GM19023 (cell line): ENCODE measurements around the gene HIVEP3.
A peak's percentile ranks its signal among the peaks of the same experiment; 100 is the strongest.

ENCODE experiments used
- ATAC-seq: cut with Tn5 transposase; IDR thresholded peaks from one replicate; pipeline ENCODE4 v1.9.1; 2021; ENCODE audit warnings: mild to moderate bottlenecking, moderate library complexity; ENCODE audit not compliant: unreplicated experiment

Gene HIVEP3

DNA sequence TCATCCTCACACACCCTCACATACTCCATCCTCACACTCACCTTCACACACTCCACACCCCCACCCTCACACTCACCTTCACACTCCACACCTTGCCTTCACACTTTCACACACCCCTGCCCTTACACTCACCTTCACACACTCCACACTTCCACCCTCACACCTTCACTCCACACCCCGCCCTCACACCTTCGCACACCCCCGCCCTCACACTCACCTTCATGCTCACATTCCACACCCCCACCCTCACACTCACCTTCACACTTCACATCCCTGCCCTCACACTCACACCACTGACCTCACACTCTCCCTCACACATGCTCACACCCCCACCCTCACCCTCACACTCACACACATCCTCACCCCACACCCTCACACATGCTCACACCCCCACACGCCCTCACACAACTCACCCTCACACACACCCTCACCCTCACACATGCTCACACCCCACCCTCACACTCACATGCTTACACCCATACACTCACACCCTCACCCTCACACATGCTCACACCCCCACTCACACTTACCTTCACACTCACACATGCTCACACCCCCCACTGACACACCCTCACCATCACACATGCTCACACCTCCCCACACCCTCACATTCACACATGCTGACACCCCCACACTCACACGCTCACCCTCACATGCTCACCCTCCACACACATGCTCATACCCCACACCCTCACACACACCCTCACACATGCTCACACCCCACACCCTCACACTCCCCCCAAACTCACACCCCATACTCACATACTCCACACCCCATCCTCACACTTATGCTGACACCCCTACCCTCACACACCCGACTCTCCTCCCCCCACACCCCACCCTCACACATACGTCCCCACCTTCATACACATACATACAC is 389.8 kb downstream of the HIVEP3 start:
- no peak for ATAC-seq

GRCh38 chr1:41528106-41528505 is 390.6 kb downstream of the HIVEP3 start:
- no peak for ATAC-seq

DNA sequence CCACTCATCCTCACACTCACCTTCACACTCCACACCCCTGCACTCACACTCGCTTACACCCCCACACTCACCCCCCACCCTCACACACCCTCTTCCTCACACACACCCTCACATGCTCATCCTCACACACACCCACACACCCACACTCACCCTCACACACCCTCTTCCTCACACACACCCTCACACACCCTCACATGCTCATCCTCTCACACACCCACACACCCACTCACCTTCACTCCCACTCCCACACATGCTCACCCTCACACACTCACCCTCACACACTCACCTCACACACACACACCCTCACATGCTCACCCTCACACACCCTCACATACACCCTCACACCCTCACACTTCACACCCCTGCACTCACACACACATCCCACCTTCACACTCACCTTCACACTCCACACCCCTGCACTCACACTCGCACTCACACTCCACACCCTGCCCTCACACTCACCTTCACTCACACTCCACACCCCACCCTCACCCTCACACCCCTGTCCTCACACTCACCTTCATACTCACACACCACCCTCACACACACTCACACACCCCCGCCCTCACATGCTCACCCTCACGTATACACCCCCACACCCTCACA is 391.7 kb downstream of the HIVEP3 start:
- ATAC-seq: no peak

DNA sequence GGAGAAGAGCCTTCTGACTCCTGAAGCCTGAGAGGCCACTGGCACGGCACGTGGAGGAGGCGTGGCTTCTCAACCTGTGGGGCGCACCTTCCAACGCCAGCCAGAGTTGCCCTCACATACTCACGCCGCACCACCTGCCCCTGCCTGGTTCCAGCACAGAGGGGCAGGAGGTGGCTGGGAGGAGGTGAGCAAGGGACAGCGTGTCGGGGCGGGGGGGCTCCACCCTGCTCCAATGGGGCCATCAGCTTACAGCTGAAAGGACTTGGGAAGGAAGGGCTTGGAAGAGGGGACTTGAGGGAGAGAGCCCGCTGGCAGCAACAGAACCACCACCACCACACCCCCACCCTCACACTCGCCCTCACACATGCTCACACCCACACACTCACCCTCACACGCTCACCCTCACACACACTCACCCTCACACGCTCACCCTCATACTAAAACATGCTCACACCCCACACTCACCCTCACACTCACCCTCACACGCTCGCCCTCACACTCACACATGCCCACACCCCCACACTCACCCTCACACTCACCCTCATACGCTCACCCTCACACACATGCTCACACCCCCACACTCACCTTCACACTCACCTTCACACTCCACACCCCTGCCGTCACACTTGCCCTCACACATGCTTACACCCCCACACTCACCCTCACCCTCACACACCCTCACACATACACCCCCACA is 392.7 kb downstream of the HIVEP3 start:
- ATAC-seq: no peak

DNA sequence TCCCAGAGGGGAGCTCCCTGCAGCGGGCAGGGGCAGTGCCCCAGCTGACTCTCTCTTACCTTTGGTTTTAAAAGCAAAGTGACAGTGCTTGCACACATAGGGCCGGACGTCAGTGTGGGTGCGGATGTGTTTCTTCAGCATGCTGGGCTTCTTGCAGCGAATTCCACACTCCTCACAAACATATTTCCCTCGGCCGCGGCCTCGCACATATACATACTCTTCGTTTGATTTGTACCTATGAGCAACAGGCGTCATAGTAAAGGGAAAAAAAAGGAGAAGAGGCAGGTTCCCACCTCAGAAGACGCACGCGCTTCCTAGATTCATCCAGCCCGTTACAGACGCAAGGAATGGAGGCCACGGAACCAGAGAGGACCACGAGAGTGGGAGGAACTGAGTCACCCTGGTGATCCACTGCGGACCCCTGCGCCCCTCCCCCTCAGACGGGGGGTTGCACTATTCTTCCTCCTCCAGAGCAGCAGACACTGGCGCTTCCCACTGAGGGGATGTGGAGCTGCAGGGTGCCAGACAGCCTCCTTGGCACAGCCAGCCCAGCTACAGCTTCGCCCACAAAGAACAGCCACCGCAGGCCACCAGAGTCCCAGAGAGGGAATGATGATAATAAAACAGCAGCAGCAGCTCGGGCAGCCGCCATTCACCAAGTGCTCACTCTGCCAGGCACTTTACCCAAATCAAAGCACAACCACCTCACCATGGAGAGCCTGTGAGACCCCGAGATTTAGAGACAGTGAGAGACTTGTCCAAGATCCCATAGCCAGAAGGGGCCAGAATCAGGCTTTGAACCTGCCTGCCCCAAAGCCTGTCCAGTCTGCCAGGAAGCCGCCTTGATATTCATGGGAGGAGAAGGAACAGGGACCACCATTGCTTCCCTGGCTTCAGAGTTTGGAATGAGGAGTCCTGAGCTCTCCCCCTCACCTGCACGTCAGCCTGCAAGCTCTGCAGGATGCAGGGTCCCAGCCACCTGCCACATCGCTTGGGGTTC is 393.7 kb downstream of the HIVEP3 start:
- ATAC-seq: no peak

DNA sequence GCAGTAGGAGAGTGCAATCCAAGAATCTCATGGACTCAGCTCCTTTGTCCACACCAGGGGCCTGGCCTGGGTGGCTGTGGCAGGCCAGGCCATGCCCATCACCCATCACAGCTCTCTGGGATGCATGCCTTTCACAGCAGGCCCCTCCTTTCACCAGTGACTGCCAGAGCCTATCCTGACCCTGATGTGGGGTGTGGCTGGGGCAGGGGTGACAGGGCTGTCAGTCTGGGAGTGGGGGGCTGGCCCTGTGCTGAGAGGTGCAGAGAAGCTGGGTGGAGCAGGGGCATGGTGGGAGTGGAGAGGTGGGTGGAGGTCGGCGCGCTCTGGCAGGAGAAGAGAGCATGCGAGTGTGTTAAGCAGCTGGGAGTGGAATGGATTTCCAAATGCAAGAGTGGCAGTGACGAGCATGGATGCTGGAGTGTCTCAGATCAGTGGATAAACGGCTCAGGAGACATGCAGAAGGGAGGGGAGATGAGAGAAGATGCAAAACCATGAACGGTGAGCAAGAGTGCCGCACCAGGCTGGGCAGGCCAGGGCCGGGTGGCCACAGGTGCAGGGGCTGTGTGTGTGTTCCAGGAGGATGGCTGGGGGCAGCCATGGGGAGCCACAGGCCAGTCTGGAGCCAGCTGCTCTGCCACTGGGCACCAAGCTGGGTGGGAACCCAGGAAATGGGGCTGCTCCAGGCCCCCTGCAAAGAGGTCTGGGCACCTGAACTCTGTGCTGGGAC is 394.6 kb downstream of the HIVEP3 start:
- ATAC-seq: no peak

DNA sequence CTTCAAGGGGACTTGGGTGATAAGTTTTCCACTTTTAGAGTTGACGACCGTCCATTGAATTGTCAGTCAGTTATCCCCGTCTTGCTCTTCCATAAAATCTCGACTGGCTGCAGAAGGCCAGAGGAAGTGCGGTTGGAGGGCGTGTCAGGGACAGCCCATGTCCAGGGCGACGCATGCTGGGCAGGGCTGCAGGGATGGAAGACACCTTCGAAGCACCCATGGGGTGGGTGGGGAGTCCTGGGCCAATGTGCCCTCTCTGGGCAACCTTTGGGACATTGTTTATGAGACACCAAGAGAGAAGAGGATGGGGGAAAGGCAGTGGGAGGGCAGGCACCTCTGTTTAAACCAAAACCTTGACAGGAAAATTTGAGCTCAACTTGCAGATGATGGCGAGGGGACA is 395.7 kb downstream of the HIVEP3 start:
- no peak for ATAC-seq

GRCh38 chr1:41521766-41522165 is 397.0 kb downstream of the HIVEP3 start:
- ATAC-seq: no peak

DNA sequence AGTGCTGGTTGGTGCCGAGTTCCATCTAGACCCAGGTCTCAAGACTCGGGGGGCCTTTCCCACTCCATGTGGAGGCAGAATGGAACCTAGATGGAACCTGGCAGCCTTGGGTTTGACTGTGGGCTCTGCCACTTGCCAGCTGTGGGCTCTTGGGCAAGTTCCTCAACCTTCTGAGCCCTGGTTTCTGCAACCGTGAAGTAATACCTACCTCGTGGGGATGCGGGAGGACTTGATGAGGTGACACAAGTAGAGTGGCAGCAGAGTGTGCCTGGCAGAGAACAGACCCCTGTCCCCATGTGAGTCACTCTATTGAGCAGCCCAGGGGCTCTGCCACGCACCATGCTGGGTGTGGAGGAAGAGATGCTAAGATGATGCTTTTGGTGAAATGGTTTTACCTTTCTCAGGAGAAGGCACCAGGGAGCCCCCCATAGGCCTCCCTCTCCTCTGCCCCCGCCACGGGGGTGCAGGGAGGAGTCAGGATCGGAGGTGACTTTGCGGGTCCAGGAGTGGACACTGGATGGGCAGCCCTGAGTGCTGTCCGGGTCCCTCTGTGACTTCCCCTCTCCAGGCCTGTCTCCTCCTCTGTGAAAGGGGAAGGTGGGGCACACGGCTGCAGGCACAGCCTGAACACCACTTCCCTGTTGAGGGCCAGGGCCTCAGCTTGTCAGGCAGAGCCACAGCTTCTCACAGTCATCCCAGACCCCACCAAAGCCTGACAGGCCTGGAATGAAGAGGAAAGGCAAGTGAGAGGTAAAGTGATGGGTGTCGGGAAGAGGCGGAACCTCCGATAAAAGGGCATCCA is 397.6 kb downstream of the HIVEP3 start:
- ATAC-seq: no peak

- no peak for ATAC-seq
Observed at GRCh38 chr1:41519667-41520066, 399.1 kb downstream of the HIVEP3 start.

DNA sequence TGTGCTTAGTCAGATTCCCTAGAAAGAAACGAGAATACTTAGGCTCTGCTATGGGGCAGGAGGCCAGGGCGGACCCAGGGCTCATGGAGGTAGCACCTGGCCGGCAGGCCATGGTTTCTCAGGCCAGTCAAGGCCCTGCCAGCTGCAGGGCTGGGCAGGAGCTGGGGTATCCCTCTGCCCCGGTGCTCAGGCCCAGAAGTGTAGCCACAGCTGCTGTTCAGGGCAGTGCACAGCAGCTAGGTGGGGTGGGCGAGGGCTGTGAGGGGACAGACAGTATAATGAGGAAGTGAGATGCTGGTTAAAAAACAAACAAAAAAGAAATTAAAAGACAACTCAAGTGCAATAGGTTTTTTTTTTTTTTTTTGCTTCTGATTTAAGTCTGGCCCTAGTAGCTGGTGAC is 400.3 kb downstream of the HIVEP3 start:
- ATAC-seq: no peak

GRCh38 chr1:41517062-41517438 is 401.7 kb downstream of the HIVEP3 start:
- ATAC-seq: no peak

DNA sequence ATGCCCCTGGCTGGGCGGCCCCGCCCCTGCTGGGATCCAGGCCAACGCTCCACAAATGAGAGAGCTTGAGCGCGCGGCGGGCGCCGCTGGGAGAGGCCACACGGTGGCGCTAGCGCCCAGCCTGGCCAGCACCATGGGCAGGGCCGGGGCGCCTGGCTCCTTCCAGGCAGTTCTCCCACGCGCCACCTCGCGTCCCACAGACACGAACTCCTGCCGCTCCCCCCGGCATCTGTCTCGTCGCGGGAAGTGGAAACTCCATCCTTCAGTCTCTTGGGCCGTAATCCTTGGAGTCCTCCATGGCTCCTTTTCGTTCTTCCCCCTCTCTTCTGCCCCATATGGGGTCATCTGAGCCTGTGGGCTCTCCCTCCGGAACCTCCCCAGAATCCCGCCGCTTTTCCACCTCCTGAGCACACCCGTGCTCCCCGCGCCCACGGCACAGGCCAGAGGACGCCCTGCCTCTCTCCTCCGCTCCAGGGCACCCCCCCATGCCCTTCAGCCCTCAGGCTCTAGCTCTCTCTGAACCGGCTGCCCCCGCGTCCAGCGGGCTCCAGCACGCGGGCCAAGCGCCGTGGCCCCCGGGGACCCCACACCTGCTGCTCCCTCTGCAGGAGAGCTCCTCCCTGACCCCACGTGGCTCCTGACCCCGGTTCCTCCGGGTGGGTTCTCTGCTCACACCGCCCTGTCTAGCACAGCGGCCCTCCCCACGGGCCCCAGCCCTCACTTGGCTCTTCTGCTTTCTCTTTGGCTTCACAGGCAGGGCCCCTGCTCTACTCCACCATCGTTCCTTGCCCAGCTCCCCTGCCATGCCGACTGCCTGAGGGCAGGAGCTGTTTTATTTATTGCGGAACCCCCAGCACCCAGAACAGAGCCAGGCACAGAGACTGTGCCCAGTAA is 402.3 kb downstream of the HIVEP3 start:
- peak; percentile 77 for ATAC-seq

DNA sequence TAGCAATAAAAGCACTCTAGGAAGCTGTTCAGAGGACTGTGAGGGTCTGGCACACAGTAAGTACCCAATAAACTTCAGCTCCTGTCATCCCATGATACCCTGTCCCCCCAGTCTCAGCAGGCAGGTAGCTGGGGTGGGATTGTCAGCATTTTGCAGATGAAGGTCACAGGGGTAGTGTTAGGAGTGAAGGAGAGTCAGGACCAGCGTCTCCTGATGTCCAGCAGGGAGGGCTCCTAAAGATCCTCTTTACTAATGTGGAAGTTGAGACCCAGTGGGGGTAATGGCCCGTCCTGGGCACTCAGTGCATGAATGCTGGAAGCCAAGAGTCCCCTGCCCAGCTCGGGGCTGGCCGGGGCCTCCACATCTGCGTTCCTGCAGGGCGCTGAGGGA is 402.9 kb downstream of the HIVEP3 start:
- no peak for ATAC-seq

DNA sequence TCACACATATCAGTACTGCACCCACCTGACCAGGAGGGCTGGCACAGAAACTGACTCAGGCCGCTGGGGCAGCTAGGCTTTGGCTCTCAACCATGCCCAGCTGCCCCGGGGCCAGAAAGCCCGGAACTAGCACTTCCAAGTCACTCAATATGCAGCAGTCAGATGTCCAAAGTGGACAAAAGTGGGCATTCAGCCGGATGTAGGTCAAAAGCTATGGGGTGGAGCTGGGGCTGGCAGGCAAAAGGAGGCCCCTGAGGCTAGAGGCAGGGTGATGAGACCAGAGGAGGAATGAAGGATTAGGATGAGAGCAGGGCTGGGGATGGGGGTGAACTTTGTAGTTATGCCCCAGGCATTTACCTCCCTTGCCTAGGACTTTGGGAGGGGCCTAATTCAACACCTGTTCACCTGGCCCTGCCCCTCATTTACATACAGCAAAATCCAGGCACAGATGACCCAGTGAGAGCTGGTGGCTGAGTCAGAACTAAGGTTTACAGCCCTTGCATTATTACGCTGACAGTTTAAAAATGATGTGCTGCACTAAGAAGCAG is 403.5 kb downstream of the HIVEP3 start:
- no peak for ATAC-seq

DNA sequence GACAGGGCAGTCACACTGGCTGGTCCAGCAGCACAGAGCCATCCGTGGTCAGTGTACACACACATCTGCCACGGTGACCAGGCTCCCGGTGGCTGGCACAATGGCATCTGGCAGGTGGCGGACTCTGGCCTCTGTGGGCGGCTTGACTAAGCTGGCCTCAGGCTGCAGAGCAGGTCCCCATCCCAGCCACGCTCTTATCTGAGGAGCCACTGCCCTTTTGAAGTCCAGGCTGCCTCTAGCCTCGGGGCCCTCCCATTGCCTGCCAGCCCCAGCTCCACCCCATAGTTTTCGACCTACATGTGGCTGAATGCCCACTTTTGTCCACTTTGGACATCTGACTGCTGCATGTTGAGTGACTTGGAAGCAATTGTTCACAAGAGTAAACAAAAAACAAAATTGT is 404.3 kb downstream of the HIVEP3 start:
- ATAC-seq: no peak

GRCh38 chr1:41513383-41513735 is 405.4 kb downstream of the HIVEP3 start:
- ATAC-seq: no peak
